Umbilical cord (tissue), 2 donors: ENCODE results near the gene TACC3. TPM values are rescaled to one million over a fixed set of nuclear protein-coding genes. Genes with fewer than 3 reads are reported as not detected.

Experiments
- DNase-seq: peaks from one replicate; pipeline ENCODE4 v3.0.0-alpha.2; 2015; ENCODE audit warnings: low spot score
- total RNA-seq: library from RNA; depleted of rRNA; stranded (reverse); fragments of >200 nt; gene quantifications from one replicate; pipeline ENCODE4 v1.2.3, GENCODE V29; 2014; ENCODE audit warnings: low replicate concordance; ENCODE audit not compliant: insufficient read depth

The TACC3 gene
- total RNA-seq, 1 donor from 2014 or later: 12.0 TPM

DNA sequence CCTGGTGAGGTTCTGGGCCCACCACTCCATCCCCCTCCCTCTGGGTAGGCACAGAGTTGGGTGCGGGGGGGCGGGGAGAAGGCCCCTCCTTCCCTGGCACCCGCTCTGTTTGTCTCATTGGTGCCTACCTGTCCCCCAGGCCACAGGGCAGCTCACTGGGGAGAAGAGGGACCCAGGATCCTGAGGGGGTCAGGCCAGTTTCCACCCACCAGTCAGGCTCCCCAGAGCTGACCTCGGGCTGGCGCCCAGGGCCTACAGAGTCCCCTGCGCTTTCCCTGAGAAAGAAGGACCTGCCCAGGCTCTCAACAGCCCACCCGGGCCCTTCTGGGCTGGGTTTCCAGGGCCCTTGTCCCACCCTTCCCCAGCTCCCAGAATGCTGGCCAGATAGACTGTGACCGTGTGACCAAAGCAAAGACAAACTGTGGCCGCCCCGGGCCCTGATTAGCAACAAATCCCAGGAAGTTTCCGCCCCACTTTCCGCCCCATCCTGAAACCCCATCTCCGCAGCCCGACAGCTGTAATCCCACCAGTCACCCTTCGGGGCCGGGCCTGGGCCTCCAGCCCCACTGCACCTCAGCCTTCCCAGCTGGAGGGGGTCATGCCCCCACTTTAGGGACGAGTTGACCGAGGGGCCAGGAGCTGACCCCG lies 38.0 kb downstream of the TACC3 start:
- DNase-seq: no peak

GRCh38 chr4:1759818-1760223 lies 38.5 kb downstream of the TACC3 start:
- no peak for DNase-seq

GRCh38 chr4:1760521-1761071 lies 39.3 kb downstream of the TACC3 start:
- DNase-seq: no peak

- DNase-seq: no peak
Observed at GRCh38 chr4:1761130-1761689, 39.9 kb downstream of the TACC3 start.

DNA sequence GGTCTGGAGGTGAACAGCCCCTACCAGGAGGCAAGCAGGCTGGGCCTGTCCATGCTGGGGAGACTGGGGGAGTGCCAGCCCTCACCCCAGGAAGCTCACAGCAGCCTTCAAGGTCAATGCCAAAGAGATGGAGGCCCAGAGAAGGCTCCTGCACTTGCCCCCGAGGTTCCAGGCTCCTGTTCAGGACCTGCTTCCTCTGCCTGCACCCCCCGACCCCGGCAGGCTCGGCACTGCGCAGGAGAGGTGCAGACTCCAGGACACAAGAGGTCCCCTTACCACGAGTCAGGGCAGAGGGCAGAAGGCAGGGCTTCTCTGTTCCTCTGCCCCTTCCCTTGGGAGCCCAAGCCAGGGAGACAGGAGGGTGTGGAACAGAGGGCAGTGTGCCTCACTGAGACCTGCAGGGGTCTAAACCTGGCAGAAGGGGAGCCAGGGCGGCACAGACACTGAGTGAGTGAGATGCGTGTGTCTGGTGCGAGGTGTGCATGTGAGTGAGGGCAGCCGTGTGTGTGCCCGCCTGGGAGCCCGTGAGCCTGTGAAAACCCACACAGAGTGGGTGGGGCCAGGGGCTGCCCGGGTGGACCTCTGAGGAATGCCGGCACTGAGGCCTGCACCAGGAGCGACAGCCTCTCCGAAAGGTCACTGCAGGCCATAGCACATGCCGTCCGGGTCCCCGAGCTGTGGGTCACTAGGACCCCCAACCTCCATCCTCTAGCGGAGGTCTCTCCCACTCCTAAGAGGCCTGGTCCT lies 41.1 kb downstream of the TACC3 start:
- no peak for DNase-seq

- no peak for DNase-seq
Observed at GRCh38 chr4:1763070-1763549, 41.8 kb downstream of the TACC3 start.

DNA sequence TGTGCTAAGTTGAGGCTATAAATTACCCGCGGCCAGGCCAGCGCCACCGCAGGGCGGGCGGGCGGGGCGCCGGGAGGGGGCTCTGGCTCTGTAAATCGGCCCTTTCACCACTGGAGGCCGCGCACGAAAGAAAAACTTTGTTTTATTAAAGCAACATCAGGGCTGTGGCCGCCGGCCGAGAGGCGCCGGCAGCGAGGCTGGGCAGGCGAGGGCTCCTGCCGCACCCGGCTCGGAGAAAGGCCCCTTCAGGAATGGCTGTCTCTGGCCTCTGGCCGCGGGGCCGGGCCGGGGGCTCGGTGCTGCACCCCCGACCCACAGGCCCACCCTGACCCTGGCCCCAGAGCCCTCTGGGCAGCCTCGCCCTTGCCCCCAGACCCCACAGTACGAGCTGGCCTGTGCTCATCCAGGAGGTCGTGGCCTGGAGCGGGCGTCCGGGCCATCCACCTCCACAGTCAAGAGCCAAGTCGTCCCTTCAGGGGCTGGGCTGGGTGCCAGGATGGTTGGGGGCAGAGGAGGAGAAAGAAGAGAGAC lies 42.3 kb downstream of the TACC3 start:
- DNase-seq: peak; percentile 80

GRCh38 chr4:1764670-1765069 lies 43.3 kb downstream of the TACC3 start:
- no peak for DNase-seq

GRCh38 chr4:1765409-1766072 lies 44.2 kb downstream of the TACC3 start:
- no peak for DNase-seq

DNA sequence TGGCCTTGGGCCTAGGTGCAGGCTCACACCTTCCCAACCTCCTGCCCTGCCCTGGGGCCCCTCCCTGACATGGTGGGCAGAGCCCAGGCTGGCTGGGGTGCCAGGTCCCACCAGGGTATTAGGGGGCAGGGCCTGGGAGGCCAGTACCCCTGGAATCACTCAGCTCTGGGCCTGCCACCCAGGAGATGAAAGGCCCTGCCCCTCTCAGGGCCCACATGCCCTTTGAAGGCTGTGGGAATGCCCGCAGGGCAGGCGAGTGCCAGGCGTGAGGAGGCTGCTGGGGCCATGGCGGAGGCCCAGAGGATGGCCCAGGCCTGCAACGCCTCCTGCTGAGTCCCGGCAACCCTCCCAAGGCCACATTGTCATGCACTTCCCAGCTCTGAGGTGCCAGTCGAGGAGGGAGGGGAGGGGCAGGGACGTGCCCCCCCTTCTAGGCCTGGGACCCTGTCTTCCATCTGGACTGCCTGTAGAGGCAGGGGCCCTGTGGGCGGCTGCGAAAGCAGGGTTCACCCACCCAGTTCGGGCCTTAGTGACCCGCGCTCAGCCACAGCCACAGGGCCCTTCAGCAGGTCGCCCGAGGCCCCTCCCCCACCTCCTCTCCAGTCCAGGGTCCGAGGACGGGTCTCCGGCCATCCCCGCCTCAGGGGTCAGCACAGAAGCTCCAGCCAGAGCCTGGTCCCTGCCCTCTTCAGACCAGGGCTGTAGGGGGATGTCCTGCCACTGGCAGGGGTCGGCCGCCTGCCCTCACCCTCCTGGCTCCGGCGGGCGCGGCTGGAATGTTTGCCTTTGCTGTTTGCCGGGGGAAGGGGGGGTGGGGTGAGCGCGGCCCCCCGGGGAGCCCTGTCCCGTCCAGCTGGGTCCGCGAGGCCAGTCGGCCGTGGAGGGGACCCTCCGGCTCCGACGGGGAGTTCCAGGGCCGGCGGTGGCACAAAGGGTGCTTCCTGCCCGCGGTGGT lies 45.1 kb downstream of the TACC3 start:
- no peak for DNase-seq

- no peak for DNase-seq
Observed at GRCh38 chr4:1767061-1767769, 45.9 kb downstream of the TACC3 start.

- no peak for DNase-seq
Observed at GRCh38 chr4:1767770-1768366, 46.5 kb downstream of the TACC3 start.

GRCh38 chr4:1768367-1769034 lies 47.2 kb downstream of the TACC3 start:
- peak; percentile 75 for DNase-seq

DNA sequence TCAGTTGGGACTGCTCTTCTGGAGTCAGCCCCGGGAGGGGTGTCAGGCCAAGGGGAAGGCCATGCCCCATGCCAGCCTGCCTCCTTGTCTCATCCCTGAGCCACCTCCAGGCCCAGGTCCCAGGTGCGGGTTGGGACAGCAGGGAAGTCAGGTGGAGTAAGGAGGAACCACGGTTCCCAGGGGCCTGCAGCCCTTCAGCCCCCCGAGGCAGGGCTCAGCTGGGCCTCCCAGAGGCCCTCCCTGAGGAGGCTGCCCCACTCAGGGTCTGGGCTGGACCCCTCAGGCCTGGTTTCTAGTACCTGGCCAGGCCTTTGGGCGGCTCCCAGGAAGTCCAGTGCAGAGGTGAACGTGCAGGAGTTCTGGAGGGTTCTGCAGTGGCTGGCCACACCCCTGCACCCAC lies 48.4 kb downstream of the TACC3 start:
- no peak for DNase-seq

DNA sequence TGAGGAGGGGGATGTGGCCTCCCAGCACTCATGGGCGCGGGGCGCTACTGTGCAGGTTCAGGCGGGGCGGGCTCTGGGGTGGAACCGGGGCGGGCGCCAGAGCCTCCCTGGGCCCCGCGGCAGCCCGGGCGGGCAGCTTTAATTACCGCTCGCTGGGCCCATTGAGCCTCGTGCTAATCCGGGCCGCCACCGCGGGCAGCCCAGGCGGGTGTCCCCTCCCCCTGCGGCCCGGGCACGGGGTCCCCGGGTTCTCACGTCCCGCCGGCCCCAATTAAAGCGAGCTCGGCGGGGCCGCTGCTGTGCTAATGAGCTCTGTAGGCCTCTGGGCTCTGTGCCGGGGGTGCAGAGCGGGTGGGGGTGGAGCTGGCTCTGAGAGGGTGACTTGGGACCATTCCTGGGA lies 48.9 kb downstream of the TACC3 start:
- no peak for DNase-seq

- no peak for DNase-seq
Observed at GRCh38 chr4:1770791-1771231, 49.5 kb downstream of the TACC3 start.

- DNase-seq: peak; percentile 70
Observed at GRCh38 chr4:1771555-1772305, 50.4 kb downstream of the TACC3 start.
